DMS114 treated with DMSO at 0.1 percent for 48 hours (cell line): ENCODE data around the gene KHDC3L.
A peak's percentile ranks its signal among the peaks of the same experiment; 100 is the strongest.
"Not testable (repeated sequence)": the region's sequence is repeated elsewhere in the genome, so short reads cannot be mapped to it uniquely, and the experiment has no call there.

Experiments used
- DNase-seq: peaks from one replicate; lab custom pipeline; 2025; ENCODE audit not compliant: unreplicated experiment; lab: John Stamatoyannopoulos, UW

The KHDC3L gene

DNA sequence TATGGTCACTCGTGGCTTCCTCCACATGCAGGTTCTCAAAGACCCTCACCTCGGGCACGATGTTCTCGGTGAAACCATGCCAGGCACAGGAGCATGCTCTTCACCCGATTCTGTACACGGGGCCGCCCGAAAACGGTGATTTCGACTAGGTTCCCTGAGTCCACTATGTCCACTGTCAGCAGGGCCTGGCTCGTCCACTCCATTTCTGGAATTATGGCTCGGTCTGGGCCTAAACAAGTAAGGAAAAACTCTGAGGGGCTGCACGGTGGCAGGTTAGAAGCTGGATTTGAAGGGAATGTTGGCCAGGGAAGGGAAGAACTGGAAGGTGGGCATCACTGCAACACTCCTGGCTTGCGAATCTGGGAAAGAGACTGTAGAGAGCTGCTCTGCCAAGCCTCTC, 6.7 kb downstream of the KHDC3L start:
- DNase-seq, result no peak

DNA sequence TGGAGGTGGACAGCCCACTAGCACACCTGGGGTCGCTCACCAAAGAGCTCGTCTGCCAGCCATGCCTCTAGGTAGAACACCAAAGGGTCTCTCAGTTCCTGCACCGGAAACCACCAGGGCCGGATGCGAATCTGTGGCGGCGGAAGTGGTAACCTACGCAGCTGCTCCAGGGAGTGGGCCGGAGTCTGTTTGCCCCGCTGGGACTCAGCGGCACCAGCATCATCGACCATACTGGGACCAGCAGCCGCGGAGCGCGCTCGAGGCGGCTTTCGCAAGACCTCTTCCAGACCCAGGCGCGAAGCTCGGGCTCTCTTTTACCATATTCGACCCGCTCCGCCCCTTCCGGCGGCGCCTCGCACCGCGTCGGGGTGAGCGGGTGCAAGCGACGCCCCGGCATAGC, 7.1 kb downstream of the KHDC3L start, which contains the start of gene OOEP:
Gene OOEP (minus strand): TSS at position 335 of the 400 bp plus-strand sequence. CDS start 105 bp downstream, at position 230.
- no peak for DNase-seq

DNA sequence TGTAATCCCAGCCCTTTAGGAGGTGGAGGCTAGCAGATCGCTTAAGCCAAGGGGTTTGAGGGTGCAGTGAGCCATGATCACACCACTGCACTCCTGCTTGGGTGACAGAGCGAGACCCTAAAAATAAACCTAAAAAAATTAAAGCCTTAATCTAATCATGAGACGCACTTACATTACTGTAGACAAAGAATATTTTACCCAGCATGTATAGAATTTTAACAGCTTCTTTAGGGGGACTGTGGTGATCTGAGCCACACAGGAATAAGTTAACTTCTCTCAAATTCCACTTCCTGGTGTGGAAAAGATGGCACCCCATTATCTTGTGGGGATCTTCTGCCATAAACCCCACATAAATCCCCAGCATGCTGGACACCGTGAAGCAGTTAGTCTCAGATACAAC, 9.5 kb downstream of the KHDC3L start:
- no peak for DNase-seq

DNA sequence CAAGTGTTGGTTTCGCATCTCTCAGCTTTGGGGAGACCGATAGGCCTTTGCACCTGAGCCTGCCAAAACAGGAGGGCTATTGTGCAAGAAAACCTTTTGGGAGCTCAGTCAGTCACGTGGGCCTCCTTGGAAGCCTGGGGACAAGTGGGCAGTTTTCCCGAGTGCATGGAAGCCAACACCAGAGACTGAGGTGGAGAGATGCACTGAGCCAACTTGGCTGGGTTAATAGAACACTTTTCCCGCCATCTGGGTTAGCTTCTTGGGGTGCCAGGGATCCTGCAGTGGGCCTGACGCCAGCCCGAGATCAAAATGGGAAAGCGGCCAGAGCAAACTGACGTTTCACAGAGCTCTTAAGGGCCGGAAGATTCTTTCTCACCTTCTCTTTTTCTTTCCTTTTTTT, 10.1 kb downstream of the KHDC3L start:
- no peak for DNase-seq

DNA sequence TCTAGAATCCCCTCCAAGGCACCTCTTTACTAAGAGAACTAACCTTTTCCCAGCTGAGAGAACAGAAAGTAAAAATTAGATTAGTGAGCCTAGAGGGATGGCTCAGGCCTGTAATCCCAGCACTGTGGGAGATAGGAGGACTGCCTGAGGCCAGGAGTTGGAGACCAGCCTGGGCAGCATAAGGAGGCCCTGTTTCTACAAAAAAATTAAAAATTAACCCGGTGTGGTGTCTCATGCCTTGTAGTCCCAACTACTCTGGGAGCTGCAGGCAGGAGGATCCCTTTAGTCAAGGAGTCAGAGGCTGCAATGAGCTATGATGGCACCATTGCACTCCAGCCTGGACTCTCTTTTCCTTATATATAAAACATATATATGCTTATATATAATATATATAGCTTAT, 12.8 kb downstream of the KHDC3L start:
- DNase-seq, result no peak

DNA sequence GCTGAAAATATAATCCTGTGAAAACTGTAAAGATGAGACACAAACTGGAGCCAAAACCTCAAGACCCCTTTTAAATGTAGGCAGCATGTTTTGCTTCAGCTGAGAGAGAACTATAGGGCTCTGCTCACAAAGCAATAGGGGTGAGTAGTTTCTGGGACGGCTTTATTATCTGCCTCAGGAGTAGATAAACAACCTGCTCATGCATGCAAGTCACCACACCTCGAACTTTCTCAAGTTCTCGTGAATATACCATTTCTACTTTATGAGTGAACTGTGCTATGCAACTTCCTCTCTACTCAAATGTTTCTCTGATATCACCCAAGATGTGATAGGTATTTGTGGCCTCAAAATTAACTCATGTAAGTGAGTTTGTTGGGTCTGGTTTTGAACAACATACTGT, 14.8 kb downstream of the KHDC3L start:
- DNase-seq, result no peak

DNA sequence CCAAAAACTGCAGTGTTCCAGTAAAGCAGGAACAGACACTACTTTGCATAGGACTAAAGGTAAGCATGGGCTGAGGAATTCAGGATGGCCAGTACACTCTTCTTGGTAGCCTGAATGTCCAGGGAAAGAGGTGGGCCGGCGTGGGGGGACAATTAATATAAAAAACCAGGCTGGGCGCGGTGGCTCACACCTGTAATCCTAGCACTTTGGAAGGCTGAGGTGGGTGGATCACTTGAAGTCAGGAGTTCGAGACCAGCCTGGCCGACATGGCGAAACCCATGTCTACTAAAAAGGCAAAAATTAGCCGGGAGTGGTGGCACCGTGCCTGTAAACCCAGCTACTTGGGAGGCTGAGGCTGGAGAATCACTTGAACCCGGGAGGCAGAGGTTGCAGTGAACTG, 19.1 kb downstream of the KHDC3L start:
- DNase-seq, result not testable (repeated sequence)

DNA sequence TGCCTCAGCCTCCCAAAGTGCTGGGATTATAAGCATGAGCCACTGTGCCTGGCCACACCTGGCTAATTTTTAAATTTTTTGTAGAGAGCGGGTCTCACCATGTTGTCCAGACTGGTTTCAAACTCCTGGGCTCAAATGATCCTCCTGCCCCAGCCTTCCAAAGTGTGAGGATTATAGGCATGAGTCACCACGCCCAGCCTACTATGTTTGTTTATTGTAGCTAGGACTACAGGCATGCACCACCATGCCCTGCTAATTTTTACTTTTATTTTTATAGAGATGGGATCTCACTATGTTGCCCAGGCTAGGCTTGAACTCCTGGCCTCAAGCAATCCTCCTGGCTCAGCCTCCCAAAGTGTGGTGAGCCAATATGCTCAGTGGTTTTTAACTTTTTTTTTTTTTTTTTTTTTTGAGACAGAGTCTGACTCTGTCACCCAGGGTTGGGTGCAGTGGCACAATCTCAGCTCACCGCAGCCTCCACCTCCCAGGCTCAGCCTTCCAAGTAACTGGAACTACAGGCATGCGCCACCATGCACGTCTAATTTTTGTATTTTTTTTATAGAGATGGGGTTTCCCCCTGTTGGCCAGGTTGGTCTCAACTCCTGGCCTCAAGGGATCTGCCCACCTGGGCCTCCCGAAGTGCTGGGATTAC, 20.1 kb downstream of the KHDC3L start:
- no peak for DNase-seq

DNA sequence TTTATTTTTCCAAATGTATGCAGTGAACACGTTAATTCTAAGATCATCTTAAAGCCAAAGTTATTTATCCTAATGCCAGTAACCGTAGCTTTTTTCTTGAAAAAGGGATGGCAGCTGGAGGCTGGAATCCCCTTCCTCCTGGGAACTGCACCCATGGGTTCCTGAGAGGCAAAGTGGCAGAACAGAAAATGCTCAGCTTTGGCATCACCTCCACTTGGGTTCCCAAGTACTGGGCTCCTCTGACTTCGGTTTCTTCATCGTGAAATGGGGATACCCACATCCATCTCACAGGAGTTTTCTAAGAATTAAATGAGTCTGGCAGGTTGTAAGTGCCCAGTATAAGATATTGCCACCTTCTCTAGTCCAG, 26.0 kb downstream of the KHDC3L start:
- DNase-seq, result no peak

DNA sequence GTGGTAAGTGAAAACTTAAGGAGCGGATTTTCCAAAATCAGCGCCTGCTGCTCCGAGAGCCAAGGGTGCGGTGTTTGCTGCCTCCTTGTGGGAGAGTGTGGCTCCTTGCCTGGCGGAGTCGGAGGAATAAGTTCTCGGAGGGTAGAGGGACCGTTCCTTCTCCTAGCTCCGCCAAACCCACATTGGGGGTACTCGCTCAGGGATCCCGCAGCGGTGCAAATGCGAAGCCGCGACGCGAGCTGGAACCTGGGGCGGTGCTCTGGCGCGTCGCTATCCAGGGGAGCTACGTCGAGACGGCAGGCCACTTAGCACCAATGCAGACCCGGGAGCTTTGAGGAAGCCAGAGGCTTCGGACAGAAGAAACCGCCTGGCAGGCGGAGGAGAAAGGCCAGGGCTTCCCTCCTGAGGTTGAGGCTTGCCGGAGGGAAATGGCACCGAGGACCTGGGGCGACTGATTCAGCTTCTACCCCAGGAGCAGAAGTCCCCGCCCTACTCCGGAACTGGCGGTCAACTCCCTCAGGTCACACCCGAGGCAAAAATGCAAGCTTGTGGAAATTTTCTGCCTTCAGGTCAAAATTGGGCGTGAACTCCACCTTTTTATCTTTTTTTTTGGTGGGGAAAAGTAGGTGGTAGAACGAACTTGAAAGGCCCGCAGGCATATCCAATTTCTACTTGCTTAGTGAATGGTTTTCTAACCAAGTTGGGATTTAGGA, 26.5 kb downstream of the KHDC3L start:
- DNase-seq, result peak; percentile 68

DNA sequence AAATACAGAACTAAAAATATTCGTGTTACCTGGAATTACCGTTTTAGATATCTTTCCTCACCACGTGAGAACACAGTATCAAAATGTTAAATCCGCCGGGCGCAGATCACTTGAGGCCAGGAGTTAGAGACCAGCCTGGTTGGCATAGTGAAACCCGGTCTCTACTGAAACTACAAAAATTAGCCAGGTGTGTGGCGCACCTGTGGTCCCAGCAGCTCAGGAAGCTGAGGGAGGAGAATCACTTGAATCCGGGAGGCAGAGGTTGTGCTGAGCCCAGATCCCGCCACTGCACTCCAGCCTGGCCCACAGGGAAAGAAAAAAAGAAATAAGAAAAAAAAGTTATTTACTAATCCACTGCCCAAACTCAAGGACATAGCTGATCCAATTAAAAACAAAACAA, 27.4 kb downstream of the KHDC3L start:
- DNase-seq, result no peak

DNA sequence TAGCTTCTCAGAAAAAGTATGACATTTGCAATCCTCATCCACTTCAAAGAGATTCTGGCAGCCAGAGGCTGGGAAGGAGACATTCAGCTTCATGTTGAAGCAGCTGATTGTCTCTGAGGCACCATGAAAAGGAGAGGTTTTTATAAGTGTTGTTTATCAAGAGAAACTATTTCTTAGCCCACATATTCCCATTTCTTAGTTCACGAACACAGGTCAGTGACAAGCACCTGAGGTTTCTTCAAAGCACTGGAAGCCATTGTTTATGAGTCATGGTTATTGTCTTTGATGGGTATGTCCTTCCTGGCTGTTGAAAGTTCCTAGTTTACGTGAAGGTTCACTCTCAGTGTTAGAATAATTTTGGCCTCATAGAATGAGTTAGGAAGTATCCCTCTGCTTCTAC, 29.2 kb downstream of the KHDC3L start:
- no peak for DNase-seq

DNA sequence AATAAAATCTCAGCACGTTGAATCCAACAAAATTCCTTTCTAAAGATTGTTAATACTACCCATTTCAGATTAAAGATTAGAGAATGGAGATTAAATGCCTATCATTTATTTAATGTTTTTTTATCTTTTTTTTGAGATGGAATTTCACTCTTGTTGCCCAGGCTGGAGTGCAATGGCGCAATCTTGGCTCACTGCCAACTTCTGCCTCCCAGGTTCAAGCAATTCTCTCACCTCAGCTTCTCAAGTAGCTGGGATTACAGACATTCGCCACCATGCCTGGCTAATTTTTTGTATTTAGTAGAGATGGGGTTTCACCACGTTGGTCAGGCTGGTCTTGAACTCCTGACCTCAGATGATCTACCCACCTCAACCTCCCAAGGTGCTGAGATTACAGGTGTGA, 29.7 kb downstream of the KHDC3L start:
- not testable (repeated sequence) for DNase-seq

DNA sequence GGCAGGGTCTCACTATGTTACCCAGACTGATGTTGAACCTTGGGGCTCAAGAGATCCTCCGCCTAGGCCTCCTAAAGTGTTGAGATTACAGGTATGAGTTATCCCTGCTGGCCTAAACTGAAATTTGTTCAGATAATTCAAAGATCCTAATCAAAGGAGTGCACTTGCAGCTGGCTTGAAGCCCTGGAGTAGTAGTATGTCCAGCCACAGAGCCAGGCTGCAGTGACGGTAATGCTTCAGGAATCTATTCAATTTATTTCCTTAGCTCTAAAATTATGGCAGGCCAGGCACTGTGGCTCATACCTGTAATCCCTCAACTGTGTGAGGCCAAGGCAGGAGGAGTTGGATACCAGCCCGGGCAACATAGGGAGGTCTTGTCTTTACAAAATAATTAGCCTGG, 30.8 kb downstream of the KHDC3L start:
- DNase-seq, result no peak

DNA sequence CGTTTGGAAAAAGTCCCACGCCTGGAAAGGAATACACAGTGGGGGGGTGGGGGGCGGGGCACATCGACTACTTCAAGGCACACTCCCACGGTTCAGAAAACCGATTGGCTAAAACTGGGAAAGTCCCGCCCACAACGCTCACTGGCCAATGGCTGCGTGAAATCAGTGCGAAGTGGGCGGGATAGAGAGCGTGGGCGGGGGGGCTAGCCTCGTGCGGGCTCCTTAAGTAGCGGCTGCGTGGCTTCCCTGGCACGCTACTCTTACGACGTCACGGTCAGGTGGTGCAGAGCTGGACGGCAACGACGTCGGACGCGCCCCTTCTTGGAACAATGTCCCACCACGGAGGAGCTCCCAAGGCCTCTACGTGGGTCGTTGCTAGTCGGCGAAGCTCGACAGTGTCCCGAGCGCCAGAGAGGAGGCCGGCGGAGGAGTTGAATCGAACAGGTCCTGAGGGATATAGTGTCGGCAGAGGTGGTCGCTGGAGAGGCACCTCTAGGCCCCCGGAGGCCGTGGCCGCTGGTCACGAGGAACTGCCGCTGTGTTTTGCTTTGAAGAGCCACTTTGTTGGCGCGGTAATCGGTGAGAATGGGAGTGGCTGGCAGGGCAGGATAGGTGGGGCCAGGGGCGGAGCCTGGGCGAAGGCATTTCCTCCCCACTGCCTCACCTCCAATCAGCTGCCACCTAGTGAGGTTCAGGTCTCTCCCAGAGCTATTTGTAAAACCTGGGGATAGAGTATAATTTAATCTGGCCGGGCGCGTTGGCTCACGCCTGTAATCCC, 32.3 kb downstream of the KHDC3L start, which contains the start of gene DDX43:
Gene DDX43 (plus strand): TSS at position 252 of the 778 bp plus-strand sequence. CDS start 78 bp downstream, at position 330.
- peak; percentile 52 for DNase-seq

DNA sequence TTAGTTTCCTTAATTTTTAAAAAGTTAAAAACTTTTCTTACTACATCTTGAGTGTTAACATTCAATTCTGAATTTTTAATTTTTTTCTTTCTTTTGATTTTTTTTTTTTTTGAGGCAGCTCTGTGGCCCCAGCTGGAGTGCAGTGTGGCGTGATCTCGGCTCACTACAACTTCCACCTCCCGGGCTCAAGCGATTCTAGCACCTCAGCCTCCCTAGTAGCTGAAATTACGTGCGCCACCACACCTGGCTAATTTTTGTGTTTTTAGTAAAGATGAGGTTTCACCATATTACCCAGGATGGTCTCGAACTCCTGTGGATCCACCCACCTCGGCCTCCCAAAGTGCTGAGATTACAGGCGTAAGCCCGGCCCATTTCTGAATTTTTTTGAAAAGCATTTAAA, 33.4 kb downstream of the KHDC3L start:
- DNase-seq, result no peak

DNA sequence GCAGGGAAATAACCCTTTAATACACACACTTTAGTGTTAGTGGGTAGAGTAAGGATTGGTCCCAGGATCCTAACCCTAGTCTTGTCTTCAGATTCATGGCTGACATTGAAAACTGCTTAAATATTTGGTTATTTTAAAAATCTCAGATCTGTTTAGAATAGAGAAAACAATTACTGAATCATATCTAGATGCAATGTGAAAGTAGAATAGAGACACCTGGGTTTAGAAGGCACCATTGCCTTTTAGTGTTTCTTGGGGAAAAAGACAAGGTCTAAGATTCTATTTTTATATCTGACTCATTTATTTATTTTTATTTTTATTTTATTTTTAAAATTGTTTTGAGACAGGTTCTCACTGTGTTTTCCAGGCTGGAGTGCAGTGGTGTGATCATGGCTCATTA, 38.2 kb downstream of the KHDC3L start:
- DNase-seq, result no peak

DNA sequence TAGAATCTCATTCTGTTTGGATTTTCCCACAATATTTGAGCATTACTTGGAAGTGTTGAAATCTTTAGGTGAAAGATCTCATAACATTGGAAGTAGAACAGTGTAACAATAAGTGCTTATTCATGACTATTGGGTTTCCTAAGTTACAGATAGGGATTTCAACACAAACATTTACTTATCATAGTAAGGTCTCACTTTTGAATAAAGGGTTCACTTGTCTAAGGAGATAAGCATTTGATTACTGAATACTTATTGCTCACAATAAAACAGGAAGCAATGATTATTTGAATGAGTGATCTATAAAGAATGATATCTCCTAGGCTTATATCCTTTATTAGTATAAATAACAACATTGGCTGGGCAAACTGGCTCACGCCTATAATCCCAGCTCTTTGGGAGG, 46.9 kb downstream of the KHDC3L start:
- no peak for DNase-seq

DNA sequence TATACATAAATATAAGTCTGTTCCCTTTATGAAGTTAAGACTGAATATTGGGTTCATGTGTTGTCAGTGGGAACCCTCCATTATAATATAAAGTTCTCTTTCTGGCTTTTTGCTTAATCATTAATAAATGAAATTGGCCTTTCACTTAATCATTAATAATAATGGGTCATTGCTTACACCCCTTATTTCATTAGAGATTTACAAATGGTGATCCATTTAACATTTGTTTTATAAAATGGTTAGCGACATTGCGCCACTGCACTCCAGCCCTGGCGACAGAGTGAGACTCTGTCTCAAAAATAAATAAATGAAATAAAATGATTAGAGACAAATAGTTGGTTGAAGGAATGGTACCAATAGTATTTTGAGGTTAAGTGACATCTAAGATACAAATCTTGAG, 50.6 kb downstream of the KHDC3L start:
- no peak for DNase-seq
